GM18526 (cell line): ENCODE data around the gene HRH3.

Source experiments
- POLR2A ChIP-seq: IDR thresholded peaks from 3 replicates; pipeline ENCODE4 v1.6.1; 2011; ENCODE audit not compliant: insufficient read length; ENCODE audit errors: extremely low read depth

The HRH3 gene

DNA sequence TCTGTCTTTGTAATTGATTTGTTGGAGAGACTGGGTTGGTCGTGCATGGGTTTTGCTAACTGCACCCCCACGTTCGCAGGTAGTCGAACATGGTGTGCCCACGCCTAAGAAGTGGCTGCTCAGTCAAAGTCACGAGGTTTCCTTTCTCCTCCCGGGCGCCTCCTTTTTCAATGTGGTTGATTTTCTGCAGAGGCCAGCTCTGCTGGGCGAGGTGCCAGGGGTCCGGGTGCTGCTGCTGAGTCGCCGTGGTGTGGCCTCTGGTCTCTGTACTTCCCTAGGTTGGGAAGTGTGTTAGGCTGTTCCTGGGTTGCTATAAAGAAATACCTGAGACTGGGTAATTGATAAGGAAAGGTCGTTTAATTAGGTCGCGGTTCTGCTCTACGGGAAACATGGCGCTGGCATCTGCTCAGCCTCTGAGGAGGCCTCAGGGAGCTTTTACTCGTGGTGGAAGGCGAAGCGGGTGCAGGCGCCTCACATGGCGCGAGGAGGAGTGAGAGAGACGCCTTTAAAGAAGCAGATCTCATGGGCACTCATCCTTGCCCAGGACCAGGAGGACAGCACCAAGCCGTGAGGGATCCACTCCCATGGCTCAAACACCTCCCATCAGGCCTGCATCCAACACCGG, 32.4 kb upstream of the HRH3 start:
- no peak for TF ChIP-seq POLR2A

DNA sequence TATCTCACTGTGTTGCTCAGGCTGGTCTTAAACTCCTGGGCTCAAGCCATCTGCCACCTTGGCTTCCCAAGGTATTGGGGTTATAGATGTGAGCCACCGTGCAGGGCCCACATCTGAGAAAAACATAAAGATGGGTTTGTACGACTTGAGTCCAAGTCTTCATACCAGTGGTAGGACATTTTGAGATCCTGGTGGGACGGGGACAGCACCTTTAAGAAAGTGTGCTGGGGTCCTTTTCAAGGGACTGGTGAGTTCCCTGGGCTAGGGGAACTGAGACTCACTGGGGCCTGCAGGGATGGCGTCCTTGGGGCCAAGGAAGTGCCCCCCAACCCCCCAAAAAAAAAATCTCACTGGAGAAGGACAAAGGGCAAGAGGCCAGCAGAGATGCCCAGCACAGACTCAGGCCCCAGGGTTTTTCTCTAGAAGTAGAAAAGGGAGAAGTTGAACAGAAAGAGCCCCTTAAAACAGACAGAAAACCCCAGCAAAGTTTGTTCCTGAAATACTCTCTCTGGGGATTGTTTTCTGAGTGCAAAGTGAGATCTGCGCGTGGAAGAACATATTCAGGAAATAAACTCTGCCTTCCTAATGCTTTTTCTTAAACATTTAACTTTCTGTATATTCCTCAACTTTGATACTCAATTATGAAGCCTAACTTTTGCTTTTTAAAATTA, 28.9 kb upstream of the HRH3 start:
- TF ChIP-seq POLR2A: no peak

DNA sequence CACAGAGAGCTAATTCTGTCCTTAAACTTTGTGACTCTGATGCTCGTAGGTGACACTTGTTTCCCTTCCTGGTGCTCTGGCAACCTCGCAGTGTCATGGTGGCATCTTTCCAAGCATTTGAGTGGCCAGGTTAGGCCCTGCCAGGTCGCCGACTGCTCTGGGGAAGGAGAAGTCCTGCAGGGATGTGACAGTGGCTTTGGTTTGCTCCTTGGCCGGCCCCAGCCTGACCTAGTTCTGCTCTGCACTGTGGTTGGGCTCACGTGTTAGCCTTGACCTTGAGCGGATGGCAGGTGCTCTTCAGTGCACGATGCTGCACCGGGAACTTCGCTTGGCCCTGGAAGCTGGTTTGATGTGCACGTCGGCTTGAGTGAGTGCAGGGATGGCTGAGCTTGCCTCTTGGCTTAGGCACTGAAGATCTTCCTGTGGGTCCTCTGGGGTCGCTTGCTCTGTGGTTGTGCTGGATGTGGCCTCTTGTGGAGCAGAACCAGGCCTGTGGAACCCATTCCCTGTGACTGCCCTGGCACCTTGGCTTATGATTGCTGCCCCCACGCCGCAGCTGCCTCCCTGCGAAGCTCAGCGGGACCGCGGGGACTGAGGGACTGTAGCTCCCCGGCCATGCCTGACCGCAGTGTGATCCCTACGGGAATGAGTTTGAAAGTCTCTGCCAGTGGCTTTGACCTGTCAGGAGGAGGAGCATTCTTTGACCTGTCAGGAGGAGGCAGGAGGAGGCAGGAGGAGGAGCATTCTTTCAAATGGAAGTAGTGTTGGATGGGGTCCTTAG, 27.0 kb upstream of the HRH3 start:
- no peak for TF ChIP-seq POLR2A

DNA sequence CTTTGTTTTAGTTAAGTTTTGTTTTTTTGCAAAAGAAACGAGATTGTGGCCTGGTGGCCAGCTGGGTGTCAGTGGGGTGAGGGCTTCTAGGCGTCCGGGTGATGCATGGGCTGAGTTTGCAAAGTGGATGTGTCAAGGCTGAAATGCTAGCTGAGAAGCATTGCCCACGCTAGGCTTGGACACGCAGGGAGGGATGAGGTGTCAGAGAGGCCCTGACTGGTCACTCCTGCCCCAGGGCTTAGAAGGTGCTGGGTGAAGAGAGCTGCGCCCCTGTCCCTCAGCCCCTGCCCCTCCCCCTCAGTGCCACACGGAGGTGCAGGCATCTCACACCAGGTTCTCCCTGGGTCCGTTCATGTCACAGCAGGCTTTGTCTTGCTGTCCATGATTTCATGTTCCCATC, 26.4 kb upstream of the HRH3 start:
- TF ChIP-seq POLR2A: no peak

DNA sequence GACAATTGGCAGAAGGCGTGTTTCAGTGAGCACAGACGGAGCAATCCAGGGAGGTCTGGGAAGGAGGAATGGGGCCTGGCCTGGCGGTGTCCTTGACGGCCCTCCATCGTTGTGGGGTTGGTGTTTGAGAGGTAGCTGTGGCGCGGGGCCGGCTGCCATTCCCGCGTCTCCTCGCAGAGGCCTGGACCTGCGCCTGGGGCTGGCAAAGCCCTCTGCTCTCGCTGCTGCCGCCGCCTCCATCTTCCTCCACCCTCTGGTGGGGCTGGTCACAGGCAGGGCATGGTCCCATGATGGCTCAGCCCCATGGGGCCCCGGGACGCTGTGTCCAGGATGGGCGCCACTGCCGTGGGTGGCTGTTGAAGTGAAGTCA, 25.8 kb upstream of the HRH3 start:
- TF ChIP-seq POLR2A: no peak

DNA sequence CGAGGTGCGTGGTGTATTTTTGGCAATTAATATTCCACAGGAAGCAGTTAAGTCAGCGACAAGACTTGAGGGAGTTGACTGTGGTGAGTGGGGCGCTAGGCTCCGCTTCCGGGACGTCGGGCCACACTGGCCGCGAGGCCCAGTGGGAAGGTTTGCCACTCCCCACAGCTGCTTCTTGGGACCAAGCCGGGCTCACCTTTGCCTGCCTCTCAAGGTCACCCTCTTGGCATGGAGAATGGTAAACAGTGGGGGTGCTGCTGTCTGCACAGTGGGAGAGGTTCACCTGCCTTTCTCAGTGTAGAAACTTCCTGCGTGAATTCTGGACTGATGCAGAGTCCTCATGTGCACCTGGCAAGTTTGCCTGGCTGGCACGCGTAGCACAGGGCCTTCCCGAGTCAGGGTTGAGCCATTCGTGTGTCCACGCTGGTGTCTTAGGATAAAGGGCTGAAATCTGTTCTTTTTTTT, 24.6 kb upstream of the HRH3 start:
- TF ChIP-seq POLR2A: no peak

DNA sequence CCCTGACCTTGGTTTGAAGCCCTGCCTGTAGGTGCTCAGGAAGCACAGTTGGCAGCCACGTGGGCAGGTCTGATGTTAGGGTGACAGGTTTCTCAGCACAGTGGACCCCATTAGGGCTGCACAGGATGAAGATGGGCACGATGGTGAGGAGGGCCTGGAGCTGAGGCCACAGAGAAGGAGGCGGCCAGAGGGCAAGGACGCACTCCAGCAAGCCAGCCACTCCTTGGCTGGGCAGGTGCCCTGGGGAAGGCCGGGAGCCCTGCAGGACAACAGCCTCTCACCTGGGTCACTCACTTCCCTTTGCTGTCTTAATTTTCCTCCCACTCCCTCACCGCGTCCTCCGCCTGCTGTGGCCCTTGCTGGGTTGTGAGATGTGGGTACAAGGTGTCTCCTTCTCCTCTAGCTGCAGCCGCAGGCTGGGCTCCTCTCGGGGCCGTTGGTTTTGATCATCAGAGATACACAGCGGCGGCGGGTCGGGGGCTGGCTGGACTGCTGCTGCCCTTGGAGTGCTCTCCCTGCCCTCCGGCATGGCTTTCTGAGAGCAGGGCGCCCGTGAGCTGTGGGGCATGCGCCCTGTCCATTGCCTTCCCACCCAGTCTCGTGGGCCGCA, 23.9 kb upstream of the HRH3 start:
- no peak for TF ChIP-seq POLR2A

DNA sequence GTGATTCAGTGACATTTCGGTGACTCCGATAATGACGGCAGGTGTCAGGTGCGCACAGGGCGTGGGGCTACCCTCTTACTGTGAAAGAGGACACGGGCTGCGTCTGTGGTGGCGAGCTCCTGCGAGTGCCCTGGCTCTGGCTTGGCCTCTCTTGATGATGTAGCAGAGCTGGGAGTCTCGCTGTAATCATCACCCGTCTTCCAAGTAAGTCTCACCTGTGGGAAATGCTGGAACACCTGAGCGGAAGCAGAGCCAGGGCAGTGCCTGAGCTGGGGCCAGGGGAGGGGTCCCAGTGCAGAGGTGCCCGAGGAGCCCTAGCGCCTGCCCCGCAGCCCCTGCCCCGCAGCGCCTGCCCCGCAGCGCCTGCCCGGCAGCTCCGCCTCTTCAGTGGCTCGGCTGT, 23.0 kb upstream of the HRH3 start:
- no peak for TF ChIP-seq POLR2A

DNA sequence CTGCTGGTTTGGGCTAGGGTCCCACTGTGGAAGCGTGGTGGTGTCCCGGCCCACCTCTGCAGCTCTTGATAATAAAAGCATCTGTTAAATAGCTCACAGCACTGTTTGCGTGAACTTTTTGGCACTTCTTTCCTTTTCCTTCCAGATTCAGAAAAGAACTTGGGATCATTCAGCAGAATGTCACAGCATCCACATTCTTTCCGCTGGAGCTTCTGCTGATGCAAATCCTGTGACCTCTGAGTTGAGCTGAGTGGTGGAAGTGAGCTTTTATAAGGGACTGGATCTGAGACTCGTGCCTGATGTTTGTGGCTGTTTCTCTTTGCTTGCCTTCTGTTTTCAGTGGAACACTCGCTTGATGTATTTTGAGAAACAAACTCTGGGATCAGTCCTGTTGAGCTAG, 22.1 kb upstream of the HRH3 start:
- no peak for TF ChIP-seq POLR2A

DNA sequence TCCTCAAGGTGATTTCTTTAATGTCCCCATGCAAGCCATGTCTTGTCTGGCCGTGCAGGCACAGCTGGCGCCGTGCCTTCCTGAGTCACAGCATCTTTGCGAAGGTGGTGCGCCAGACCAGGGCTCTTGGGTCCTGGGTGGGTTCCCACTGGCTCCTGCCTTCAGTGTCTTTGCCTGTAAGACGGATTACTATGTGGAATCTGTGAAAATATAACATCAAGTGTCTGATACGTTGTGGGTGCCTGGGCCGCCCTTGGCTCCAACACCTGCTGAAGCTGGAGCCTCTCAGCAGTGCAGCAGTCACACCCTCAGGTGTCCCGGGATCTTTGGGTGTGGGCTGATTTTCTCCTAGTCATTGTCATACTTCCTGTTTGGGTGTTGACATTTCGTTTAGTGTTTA, 21.4 kb upstream of the HRH3 start:
- no peak for TF ChIP-seq POLR2A

DNA sequence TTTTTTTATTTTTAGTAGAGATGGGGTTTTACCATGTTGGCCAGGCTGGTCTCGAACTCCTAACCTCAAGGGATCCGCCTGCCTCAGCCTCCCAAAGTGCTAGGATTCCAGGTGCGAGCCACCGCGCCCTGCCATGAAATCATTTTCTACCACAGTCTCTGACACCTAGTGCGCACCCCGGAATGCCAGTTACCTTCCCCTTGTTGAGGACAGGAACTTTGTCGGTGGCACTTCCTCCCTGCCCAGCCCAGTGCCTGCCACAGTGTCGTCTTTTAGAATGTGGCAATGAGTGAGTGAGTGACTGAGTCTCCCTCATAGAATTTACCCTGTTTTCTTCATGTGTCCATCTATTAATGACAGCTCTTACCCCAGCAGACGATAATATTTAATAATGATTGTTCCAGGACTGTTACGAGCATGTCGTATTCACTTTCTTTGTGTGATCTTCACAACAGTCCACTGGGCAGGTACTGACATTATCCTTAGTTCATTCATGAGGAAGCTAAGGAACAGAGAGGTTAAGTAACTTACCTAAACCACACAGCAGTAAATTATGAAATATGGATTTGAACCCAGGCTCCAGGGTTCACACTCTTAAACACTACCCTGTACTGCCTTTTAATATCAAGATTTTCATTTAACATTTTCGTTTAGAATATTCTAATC, 20.1 kb upstream of the HRH3 start:
- TF ChIP-seq POLR2A: no peak

DNA sequence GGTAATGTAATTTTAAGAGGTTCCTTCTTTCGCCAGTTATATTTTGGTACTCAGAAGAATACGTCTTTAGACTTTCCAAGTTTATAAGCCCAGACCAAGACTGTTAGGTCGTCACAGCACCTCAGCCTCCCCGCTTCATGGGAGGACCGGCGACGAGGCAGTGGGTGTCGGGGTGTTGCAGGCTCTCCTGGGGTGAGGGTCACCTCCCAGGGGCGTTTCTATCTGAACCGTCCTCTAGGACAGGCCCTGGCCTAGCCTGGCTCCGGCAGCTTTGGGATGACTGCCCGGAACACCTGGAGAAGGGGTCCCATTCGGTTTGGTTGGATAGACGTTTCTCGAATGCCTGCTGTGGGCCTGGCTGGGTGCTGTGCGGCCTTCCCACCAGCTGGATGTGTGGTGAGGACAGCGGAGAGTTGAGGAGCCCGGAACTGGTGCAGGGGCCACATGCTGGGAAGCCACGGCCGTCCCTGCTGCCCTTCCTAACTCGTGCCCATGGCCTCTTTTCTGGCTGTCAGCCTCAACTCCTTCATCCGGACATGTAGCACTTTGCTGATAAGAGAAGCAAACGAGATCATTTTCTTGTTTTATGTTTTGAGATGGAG, 19.3 kb upstream of the HRH3 start:
- no peak for TF ChIP-seq POLR2A

DNA sequence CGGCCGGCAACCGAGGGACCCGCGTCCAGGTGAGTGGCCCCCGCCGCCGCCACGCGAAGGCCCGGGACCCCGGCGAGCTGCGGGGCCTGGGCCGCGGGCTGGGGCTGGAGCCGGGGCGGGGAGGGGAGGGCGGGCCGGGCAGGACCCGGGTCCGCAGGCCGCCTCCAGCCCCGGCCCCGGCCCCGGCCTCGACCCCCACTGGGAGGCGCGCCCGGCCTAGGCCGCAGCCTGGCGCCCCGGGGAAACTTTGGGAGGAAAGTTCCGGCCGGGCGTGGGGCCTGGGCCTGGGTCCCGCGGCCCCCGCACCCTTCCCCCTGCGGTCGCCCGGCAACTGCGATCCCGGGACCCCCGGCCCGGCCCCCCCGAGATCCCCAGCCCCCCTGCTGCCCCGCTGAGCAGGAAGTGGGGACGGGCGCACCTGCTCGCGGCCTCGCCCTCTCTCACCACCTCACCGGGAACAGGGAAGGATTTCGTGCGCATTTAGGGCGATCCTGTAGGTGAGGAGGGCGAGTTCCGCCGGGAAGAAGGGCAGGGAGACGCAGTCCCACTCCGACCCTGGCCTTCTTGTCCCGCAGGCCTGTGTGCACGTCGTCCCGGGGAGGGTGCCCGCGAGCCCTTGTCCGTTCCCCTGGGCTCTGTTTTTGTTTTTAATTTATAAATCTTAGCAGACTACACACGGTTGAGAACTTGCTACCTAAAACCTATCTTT, 18.6 kb upstream of the HRH3 start:
- TF ChIP-seq POLR2A: no peak

DNA sequence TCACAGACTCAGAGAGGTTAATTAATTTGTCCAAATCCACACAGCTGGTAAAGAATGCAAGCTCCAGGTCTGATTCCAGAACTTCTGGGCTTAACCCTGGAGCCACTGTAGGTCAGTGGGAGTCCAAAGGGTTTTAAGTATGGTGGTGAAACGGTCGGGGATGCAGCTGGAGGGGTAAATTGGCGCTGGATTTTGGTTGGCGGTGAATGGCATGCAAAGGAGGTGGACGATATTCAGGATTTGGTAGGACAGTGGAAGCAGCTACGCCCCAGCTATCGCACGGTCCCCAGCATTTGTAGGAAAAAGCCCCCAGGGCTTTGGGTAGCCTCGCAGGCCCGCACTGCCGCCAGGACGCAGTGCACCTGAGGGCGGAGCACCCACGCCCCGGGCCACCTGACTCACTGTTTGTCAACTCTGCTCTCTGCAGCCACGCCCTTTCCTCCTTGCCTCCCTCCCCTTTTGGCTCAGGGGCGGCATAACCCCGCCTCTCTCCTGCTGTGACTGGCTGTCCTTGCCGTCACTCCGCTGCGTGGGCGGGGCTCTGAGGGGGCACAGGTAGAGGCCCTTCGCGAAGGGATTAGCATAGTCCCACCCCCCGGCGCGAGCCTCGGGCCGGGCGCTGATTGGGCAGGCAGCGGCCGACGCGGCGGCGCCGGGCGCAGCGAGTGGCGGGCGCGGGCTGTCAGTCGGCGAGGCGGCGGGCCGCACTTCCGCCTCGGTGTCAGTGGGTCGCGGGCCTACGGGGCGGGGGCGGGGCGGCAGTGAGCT, 17.9 kb upstream of the HRH3 start, which contains the start of gene OSBPL2:
TSS of gene OSBPL2 (plus strand) at position 721 of the 768 bp plus-strand sequence. CDS start 17,664 bp downstream, outside the sequence.
- TF ChIP-seq POLR2A: peak; percentile 21
